ENCODE measurements around the gene GAA.

- TF ChIP-seq, protein P1, sequence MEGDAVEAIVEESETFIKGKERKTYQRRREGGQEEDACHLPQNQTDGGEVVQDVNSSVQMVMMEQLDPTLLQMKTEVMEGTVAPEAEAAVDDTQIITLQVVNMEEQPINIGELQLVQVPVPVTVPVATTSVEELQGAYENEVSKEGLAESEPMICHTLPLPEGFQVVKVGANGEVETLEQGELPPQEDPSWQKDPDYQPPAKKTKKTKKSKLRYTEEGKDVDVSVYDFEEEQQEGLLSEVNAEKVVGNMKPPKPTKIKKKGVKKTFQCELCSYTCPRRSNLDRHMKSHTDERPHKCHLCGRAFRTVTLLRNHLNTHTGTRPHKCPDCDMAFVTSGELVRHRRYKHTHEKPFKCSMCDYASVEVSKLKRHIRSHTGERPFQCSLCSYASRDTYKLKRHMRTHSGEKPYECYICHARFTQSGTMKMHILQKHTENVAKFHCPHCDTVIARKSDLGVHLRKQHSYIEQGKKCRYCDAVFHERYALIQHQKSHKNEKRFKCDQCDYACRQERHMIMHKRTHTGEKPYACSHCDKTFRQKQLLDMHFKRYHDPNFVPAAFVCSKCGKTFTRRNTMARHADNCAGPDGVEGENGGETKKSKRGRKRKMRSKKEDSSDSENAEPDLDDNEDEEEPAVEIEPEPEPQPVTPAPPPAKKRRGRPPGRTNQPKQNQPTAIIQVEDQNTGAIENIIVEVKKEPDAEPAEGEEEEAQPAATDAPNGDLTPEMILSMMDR (IDR thresholded peaks at IDR 0.05; ENCODE audit: insufficient read depth, low read depth, low read length): no peak
- no peak for TF ChIP-seq EZH2 (IDR thresholded peaks at IDR 0.05; ENCODE audit: insufficient read depth, low read length)
Observed at GRCh38 chr17:80104321-80104955, 3.1 kb downstream of the GAA start.
